ENCODE data around the gene LRP10.
A peak's percentile ranks its signal among the peaks of the same experiment; 100 is the strongest.
"Not testable (repeated sequence)": the region's sequence is repeated elsewhere in the genome, so short reads cannot be mapped to it uniquely, and the experiment has no call there.

The LRP10 gene

GRCh38 chr14:22852178-22852577 lies 19.4 kb upstream of the LRP10 start:
- not testable (repeated sequence) for H2BK120ac ChIP-seq (ENCODE audit: low read depth, low read length); H2BK5ac ChIP-seq (ENCODE audit: low read depth, low read length, poor library complexity, severe bottlenecking)

GRCh38 chr14:22852599-22852939 lies 19.0 kb upstream of the LRP10 start:
- peak overlapping the region; percentile 60 for H2BK15ac ChIP-seq (ENCODE audit: low read depth, poor library complexity, severe bottlenecking)
- H3K27me3 ChIP-seq (ENCODE audit: control insufficient read depth in 1 of 2, insufficient read depth in 1 of 2, low read length in 2 of 2): no peaks in the 10 kb centered on the region
- H4K8ac ChIP-seq (ENCODE audit: low read length): peak overlapping the region; percentile 83
- H3K4me3 ChIP-seq (ENCODE audit: insufficient read depth in 1 of 2, low read depth in 1 of 2, low read length in 2 of 2): peak overlapping the region in 1 of 2 experiments; percentile 72
- no peak overlapping the region for H3K23ac ChIP-seq (ENCODE audit: low read length in 2 of 2)
- H2BK120ac ChIP-seq (ENCODE audit: low read depth, low read length): no peak overlapping the region
- H3K36me3 ChIP-seq (ENCODE audit: control insufficient read depth in 1 of 2, insufficient read depth in 2 of 2, low read depth in 1 of 2, low read length in 2 of 2): peaks cover 3 to 8% of the 10 kb centered on the region in 2 experiments
- H3K9ac ChIP-seq (ENCODE audit: low read length): peak overlapping the region; percentile 90
- no peak overlapping the region for H2BK5ac ChIP-seq (ENCODE audit: low read depth, low read length, poor library complexity, severe bottlenecking)
- H3K79me1 ChIP-seq (replicated peaks; ENCODE audit: low read length, poor library complexity, severe bottlenecking): no peaks in the 10 kb centered on the region
- H4K91ac ChIP-seq (ENCODE audit: low read length): no peak overlapping the region
- no peak overlapping the region for H2AK5ac ChIP-seq (ENCODE audit: low read length, severe bottlenecking)
- no peak overlapping the region for H3K18ac ChIP-seq (ENCODE audit: low read depth in 1 of 2, low read length in 2 of 2)
- H3K4me2 ChIP-seq (ENCODE audit: low read length, poor library complexity, severe bottlenecking): no peak overlapping the region
- no peak overlapping the region for H3K4ac ChIP-seq (ENCODE audit: low read depth in 1 of 2, low read length in 2 of 2)
- H2AFZ ChIP-seq (ENCODE audit: low read depth, low read length): no peak overlapping the region
- H3K27ac ChIP-seq (ENCODE audit: low read length, poor library complexity, severe bottlenecking): no peak overlapping the region
- WGBS: 100% methylated on average over 1 of the region's 2 CpGs
- no peak overlapping the region for H2BK12ac ChIP-seq (ENCODE audit: low read length in 2 of 2)
- no peak overlapping the region for H3K14ac ChIP-seq (ENCODE audit: low read length in 2 of 2)
- peaks cover 36% of the 10 kb centered on the region for H3K4me1 ChIP-seq (ENCODE audit: control insufficient read depth, insufficient read depth, low read depth, low read length)
- no peaks in the 10 kb centered on the region for H3K9me3 ChIP-seq (ENCODE audit: control insufficient read depth, low read length)
- no peak for DNase-seq

More at GRCh38 chr14:22852178-22852577, 19.4 kb upstream of the LRP10 start:
- H3K9ac ChIP-seq (ENCODE audit: low read length): peak overlapping the region; percentile 90
- not testable (repeated sequence) for H3K14ac ChIP-seq (ENCODE audit: low read length in 2 of 2); H3K36me3 ChIP-seq (ENCODE audit: control insufficient read depth in 1 of 2, insufficient read depth in 2 of 2, low read depth in 1 of 2, low read length in 2 of 2); H2BK12ac ChIP-seq (ENCODE audit: low read length in 2 of 2); H3K4me2 ChIP-seq (ENCODE audit: low read length, poor library complexity, severe bottlenecking); H4K8ac ChIP-seq (ENCODE audit: low read length); H4K91ac ChIP-seq (ENCODE audit: low read length); H3K4me3 ChIP-seq (ENCODE audit: insufficient read depth in 1 of 2, low read depth in 1 of 2, low read length in 2 of 2); H3K79me1 ChIP-seq (replicated peaks; ENCODE audit: low read length, poor library complexity, severe bottlenecking); H3K23ac ChIP-seq (ENCODE audit: low read length in 2 of 2); H2AFZ ChIP-seq (ENCODE audit: low read depth, low read length); H3K27me3 ChIP-seq (ENCODE audit: control insufficient read depth in 1 of 2, insufficient read depth in 1 of 2, low read length in 2 of 2); DNase-seq; H2AK5ac ChIP-seq (ENCODE audit: low read length, severe bottlenecking); H2BK15ac ChIP-seq (ENCODE audit: low read depth, poor library complexity, severe bottlenecking); H3K27ac ChIP-seq (ENCODE audit: low read length, poor library complexity, severe bottlenecking); H3K18ac ChIP-seq (ENCODE audit: low read depth in 1 of 2, low read length in 2 of 2); H3K4ac ChIP-seq (ENCODE audit: low read depth in 1 of 2, low read length in 2 of 2); H3K9me3 ChIP-seq (ENCODE audit: control insufficient read depth, low read length)
- H3K4me1 ChIP-seq (ENCODE audit: control insufficient read depth, insufficient read depth, low read depth, low read length): peaks cover 38% of the 10 kb centered on the region
- 89% methylated on average over 10 of the region's 12 CpGs for WGBS

- peak overlapping the region; percentile 90 for H3K9ac ChIP-seq (ENCODE audit: low read length)
These were observed 18.4 kb upstream of the LRP10 start for GRCh38 chr14:22852940-22853767.

GRCh38 chr14:22854296-22854695 lies 17.2 kb upstream of the LRP10 start:
- H3K4me2 ChIP-seq (ENCODE audit: low read length, poor library complexity, severe bottlenecking); H4K91ac ChIP-seq (ENCODE audit: low read length); H2BK12ac ChIP-seq (ENCODE audit: low read length in 2 of 2); H3K14ac ChIP-seq (ENCODE audit: low read length in 2 of 2); H3K36me3 ChIP-seq (ENCODE audit: control insufficient read depth in 1 of 2, insufficient read depth in 2 of 2, low read depth in 1 of 2, low read length in 2 of 2); H2BK5ac ChIP-seq (ENCODE audit: low read depth, low read length, poor library complexity, severe bottlenecking); H2BK120ac ChIP-seq (ENCODE audit: low read depth, low read length); H3K27me3 ChIP-seq (ENCODE audit: control insufficient read depth in 1 of 2, insufficient read depth in 1 of 2, low read length in 2 of 2); H4K8ac ChIP-seq (ENCODE audit: low read length); H3K4me3 ChIP-seq (ENCODE audit: insufficient read depth in 1 of 2, low read depth in 1 of 2, low read length in 2 of 2); H3K18ac ChIP-seq (ENCODE audit: low read depth in 1 of 2, low read length in 2 of 2); DNase-seq; H2BK15ac ChIP-seq (ENCODE audit: low read depth, poor library complexity, severe bottlenecking); H3K79me1 ChIP-seq (replicated peaks; ENCODE audit: low read length, poor library complexity, severe bottlenecking); H2AFZ ChIP-seq (ENCODE audit: low read depth, low read length); H2AK5ac ChIP-seq (ENCODE audit: low read length, severe bottlenecking); H3K9ac ChIP-seq (ENCODE audit: low read length); H3K23ac ChIP-seq (ENCODE audit: low read length in 2 of 2); H3K9me3 ChIP-seq (ENCODE audit: control insufficient read depth, low read length); H3K27ac ChIP-seq (ENCODE audit: low read length, poor library complexity, severe bottlenecking); H3K4ac ChIP-seq (ENCODE audit: low read depth in 1 of 2, low read length in 2 of 2): not testable (repeated sequence)
- 99% methylated on average over 11 of the region's 11 CpGs for WGBS
- H3K4me1 ChIP-seq (ENCODE audit: control insufficient read depth, insufficient read depth, low read depth, low read length): peaks cover 19% of the 10 kb centered on the region

More at GRCh38 chr14:22852940-22853767, 18.4 kb upstream of the LRP10 start:
- Histone ChIP-seq H3K27ac (ENCODE audit: low read length, poor library complexity, severe bottlenecking) (no peak overlapping the region), H3K36me3 (ENCODE audit: control insufficient read depth in 1 of 2, insufficient read depth in 2 of 2, low read depth in 1 of 2, low read length in 2 of 2) (peaks cover 0 to 5% of the 10 kb centered on the region in 2 experiments), H4K8ac (ENCODE audit: low read length) (peak overlapping the region; percentile 83), H3K9me3 (ENCODE audit: control insufficient read depth, low read length) (no peaks in the 10 kb centered on the region), H2BK12ac (ENCODE audit: low read length in 2 of 2) (peak overlapping the region; percentile 18 to 33), H3K14ac (ENCODE audit: low read length in 2 of 2) (no peak overlapping the region), H3K79me1 (replicated peaks; ENCODE audit: low read length, poor library complexity, severe bottlenecking) (no peaks in the 10 kb centered on the region), H3K4me2 (ENCODE audit: low read length, poor library complexity, severe bottlenecking) (peak overlapping the region; percentile 69), H3K18ac (ENCODE audit: low read depth in 1 of 2, low read length in 2 of 2) (peak overlapping the region; percentile 17 to 92), H3K4ac (ENCODE audit: low read depth in 1 of 2, low read length in 2 of 2) (peak overlapping the region; percentile 7 to 67), H2BK15ac (ENCODE audit: low read depth, poor library complexity, severe bottlenecking) (peak overlapping the region; percentile 60), H3K27me3 (ENCODE audit: control insufficient read depth in 1 of 2, insufficient read depth in 1 of 2, low read length in 2 of 2) (no peaks in the 10 kb centered on the region), H3K23ac (ENCODE audit: low read length in 2 of 2) (peak overlapping the region in 1 of 2 experiments; percentile 81), H2AFZ (ENCODE audit: low read depth, low read length) (peak overlapping the region; percentile 94), H3K4me1 (ENCODE audit: control insufficient read depth, insufficient read depth, low read depth, low read length) (peaks cover 30% of the 10 kb centered on the region), H2AK5ac (ENCODE audit: low read length, severe bottlenecking) (no peak overlapping the region), H4K91ac (ENCODE audit: low read length) (peak overlapping the region; percentile 15), H2BK120ac (ENCODE audit: low read depth, low read length) (no peak overlapping the region), H2BK5ac (ENCODE audit: low read depth, low read length, poor library complexity, severe bottlenecking) (no peak overlapping the region), H3K4me3 (ENCODE audit: insufficient read depth in 1 of 2, low read depth in 1 of 2, low read length in 2 of 2) (peak overlapping the region in 1 of 2 experiments; percentile 72)
- DNase-seq: peak; percentile 84
- 6% methylated on average over 17 of the region's 20 CpGs for WGBS
